Measurements from ENCODE around the gene R3HDM2. TPM values are rescaled to one million over a fixed set of nuclear protein-coding genes. Genes with fewer than 3 reads are reported as not detected.

Gene R3HDM2
- polyA plus RNA-seq, 6 donors from 2014 or later: 2.9 to 20.4 (median 10.2) TPM

DNA sequence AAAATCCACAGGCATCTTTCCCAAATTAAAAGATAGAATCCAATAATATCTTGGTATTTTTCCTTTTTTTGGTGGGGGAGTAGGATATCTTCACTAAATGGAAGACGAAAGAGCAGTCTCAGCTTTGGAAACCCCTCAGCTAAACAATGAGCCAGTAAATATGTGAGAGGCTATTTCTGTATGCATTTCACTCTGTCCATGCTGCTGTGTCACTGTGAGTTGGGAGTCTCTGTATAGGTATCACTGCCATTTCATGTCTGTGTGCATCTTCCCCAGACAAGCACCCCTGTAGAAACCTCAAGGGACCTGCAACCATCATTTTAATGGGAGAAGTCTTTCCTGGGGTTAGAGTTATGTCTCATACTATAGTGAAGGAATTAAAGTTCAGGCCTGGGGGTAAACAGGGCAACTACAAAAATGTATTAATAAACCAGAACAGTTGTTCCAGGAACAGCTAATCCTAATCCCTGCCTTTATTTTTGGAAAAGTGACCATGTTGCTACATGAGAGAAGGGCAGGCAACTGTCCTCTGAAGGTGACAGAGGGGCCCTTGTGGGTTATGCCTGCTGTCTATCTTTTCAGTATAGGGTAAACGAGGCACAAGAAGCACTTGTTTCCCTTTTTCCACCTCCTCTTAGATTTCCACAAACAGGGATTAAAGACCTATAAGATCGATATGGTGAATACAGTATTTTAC, 168.6 kb downstream of the R3HDM2 start:
- Mint-ChIP-seq H3K36me3 (peaks cover 7 to 16% of the 10 kb centered on the region in 2 donors), H3K27ac (no peak overlapping the region), H3K4me1 (peaks cover 4 to 6% (median 6%) of the 10 kb centered on the region in 3 donors), H3K4me3 (no peak overlapping the region), H3K9me3 (no peaks in the 10 kb centered on the region), H3K27me3 (no peaks in the 10 kb centered on the region)
- ATAC-seq (ENCODE audit: low read depth in 2 of 2) (no peak), DNase-seq (no peak)

GRCh38 chr12:57261428-57261865, 169.4 kb downstream of the R3HDM2 start:
- Mint-ChIP-seq H3K4me1 (peaks cover 4 to 6% (median 6%) of the 10 kb centered on the region in 3 donors), H3K27me3 (no peaks in the 10 kb centered on the region), H3K36me3 (peaks cover 0 to 15% of the 10 kb centered on the region in 2 donors), H3K27ac (peak overlapping the region in 1 of 6 donors; percentile 40), H3K9me3 (no peaks in the 10 kb centered on the region), H3K4me3 (no peak overlapping the region)
- no peak for DNase-seq
- ATAC-seq (ENCODE audit: low read depth in 2 of 2): no peak

DNA sequence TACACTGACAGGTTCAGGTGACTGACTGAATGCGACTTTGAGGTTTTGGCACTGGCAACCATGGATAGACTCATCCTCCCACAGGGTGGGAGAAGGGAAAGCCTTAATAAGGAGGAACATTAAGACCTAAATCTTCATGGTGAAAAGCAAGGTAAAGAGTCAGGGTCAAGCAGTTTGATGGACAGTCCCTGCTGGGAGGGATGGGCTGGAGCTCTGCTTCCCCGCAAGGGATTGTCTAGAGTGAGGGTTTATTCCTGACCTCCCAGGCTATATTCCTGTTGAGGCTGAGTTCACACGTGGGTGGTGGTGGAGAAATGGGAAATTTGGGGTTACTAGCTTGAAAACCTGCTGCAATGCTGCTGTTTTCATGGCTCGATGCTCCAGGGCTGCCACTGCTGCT, 170.5 kb downstream of the R3HDM2 start:
- peaks cover 4 to 6% (median 6%) of the 10 kb centered on the region in 3 donors for H3K4me1 Mint-ChIP-seq
- no peaks in the 10 kb centered on the region for H3K27me3 Mint-ChIP-seq
- peaks cover 7 to 21% of the 10 kb centered on the region in 2 donors for H3K36me3 Mint-ChIP-seq
- H3K4me3 Mint-ChIP-seq: no peak overlapping the region
- H3K9me3 Mint-ChIP-seq: no peaks in the 10 kb centered on the region
- ATAC-seq (ENCODE audit: low read depth in 2 of 2) (no peak), DNase-seq (no peak)
- H3K27ac Mint-ChIP-seq: no peak overlapping the region

GRCh38 chr12:57258977-57259970, 171.6 kb downstream of the R3HDM2 start:
- DNase-seq (no peak), ATAC-seq (ENCODE audit: low read depth in 2 of 2) (no peak)
- H3K9me3 Mint-ChIP-seq: no peaks in the 10 kb centered on the region
- no peak overlapping the region for H3K27ac Mint-ChIP-seq
- no peak overlapping the region for H3K4me3 Mint-ChIP-seq
- H3K4me1 Mint-ChIP-seq: peaks cover 4 to 6% (median 6%) of the 10 kb centered on the region in 3 donors
- H3K36me3 Mint-ChIP-seq: peaks cover 7 to 16% of the 10 kb centered on the region in 2 donors
- H3K27me3 Mint-ChIP-seq: no peaks in the 10 kb centered on the region

DNA sequence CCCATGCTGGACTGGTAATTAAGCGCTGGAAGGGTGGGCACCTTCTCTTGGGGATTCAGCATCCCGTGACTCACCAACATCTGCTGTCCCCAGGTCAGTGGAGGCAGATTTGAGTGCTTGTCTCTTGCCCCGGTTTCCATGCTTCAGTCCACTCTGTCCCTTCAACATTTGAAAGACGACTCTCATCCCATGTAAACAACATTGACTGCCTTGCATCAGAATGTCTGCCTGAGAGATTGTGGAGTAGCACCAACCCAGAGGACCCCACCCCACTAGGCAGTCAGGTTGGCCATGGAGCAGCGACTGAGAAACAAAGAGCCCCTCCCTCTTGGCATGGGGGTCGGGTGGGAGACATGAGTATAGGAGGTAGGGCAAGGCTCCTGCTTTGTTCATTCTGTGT, 174.9 kb downstream of the R3HDM2 start:
- peak overlapping the region in 1 of 8 donors; percentile 29 for H3K4me3 Mint-ChIP-seq
- peak overlapping the region in 2 of 6 donors; percentile 49 to 52 for H3K27ac Mint-ChIP-seq
- no peaks in the 10 kb centered on the region for H3K4me1 Mint-ChIP-seq
- DNase-seq (no peak), ATAC-seq (ENCODE audit: low read depth in 2 of 2) (no peak)
- H3K27me3 Mint-ChIP-seq: no peaks in the 10 kb centered on the region
- peaks cover 7 to 16% of the 10 kb centered on the region in 2 donors for H3K36me3 Mint-ChIP-seq
- no peaks in the 10 kb centered on the region for H3K9me3 Mint-ChIP-seq

GRCh38 chr12:57254506-57255280, 176.2 kb downstream of the R3HDM2 start:
- Mint-ChIP-seq H3K4me1 (no peaks in the 10 kb centered on the region), H3K27me3 (no peaks in the 10 kb centered on the region), H3K4me3 (no peak overlapping the region), H3K9me3 (no peaks in the 10 kb centered on the region), H3K27ac (peak overlapping the region in 2 of 6 donors; percentile 27 to 42), H3K36me3 (peaks cover 7 to 12% of the 10 kb centered on the region in 2 donors)
- no peak for ATAC-seq (ENCODE audit: low read depth in 2 of 2)
- no peak for DNase-seq

DNA sequence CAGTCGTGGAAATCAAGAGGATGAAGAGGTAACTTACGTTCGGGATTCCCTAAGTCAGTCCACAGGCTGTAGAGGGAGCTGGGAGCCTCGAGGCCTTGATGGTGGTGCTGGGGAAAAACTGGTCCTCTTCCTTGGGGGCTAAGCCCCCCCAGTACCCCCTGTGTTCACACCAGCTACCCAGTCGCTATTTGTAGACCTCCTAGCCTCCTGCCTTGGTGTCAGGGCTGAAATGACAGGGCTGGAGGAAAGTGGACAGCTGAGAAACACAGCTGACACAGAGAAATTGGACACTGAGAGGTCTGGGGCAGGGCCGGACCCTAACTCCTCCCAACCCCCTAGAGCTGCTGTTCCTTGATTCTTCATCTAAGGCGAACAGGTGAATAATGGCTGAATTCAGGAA, 179.9 kb downstream of the R3HDM2 start, which contains the start of gene STAC3:
TSS of gene STAC3 (minus strand) at position 232 of the 400 bp plus-strand sequence. CDS start 1,551 bp downstream, outside the sequence.
- Mint-ChIP-seq H3K27me3 (peaks cover 0 to 7% (median 0%) of the 10 kb centered on the region in 3 donors), H3K27ac (peak within 1 kb of the TSS in 2 of 6 donors; percentile 7 to 25), H3K9me3 (no peaks in the 10 kb centered on the region), H3K36me3 (peaks cover 4 to 8% of the 10 kb centered on the region in 2 donors), H3K4me1 (peaks cover 6 to 9% (median 7%) of the 10 kb centered on the region in 3 donors), H3K4me3 (no peak within 1 kb of the TSS)
- no peak for ATAC-seq (ENCODE audit: low read depth in 2 of 2)
- no peak for DNase-seq

DNA sequence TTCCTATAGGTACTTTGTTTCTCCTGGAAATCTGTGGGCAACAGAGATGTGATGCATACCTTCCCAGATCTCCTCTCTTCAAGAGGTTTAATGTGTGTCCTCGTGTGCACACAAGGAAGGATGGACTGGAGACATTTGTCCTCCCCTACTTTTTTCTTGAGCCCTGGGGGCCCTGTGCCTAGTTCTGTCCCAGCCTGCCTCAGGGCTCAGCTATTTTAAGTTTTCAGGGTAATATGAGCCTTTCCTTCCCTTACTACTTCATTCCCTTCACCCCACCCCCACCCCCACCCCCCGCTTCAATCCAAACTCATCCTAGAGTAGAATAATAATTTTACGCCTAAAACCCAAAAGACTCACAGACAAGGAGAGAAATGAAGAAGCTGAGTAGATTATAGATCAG, 180.3 kb downstream of the R3HDM2 start:
- Mint-ChIP-seq H3K4me1 (peaks cover 6 to 9% (median 7%) of the 10 kb centered on the region in 3 donors), H3K27ac (no peak overlapping the region), H3K36me3 (peaks cover 0 to 4% of the 10 kb centered on the region in 2 donors), H3K27me3 (peaks cover 0 to 7% (median 0%) of the 10 kb centered on the region in 3 donors), H3K4me3 (no peak overlapping the region), H3K9me3 (no peaks in the 10 kb centered on the region)
- DNase-seq: no peak
- ATAC-seq (ENCODE audit: low read depth in 2 of 2): no peak

- DNase-seq (no peak), ATAC-seq (ENCODE audit: low read depth in 2 of 2) (peak in 1 of 2 donors; percentile 40)
- Mint-ChIP-seq H3K36me3 (no peaks in the 10 kb centered on the region), H3K27ac (peak overlapping the region in 2 of 6 donors; percentile 2 to 30), H3K4me1 (peaks cover 9 to 12% (median 10%) of the 10 kb centered on the region in 3 donors), H3K4me3 (peak overlapping the region in 6 of 8 donors; percentile 10 to 73 (median 36)), H3K27me3 (peaks cover 7 to 10% (median 9%) of the 10 kb centered on the region in 3 donors), H3K9me3 (no peaks in the 10 kb centered on the region)
Measured at GRCh38 chr12:57248934-57249742, 181.7 kb downstream of the R3HDM2 start.

DNA sequence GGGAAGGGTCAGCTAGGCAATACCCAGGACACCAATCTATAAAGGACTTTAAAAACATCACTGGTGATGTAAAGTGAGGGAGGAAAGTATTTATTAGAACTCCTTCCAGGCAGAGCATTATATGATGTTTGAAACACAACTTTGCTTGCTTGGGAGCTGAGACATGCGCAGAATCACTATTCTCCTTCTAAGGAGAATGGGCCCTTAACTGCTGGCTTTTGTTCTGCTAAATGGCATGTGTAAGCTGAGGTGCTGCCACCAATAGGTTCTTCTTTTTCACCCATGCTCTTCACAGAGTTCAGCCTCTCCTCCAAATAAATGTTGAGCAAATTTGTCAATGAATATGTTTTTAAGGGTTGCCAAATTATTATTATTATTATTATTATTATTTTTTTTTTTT, 183.8 kb downstream of the R3HDM2 start:
- no peak overlapping the region for H3K4me3 Mint-ChIP-seq
- peaks cover 16 to 26% (median 26%) of the 10 kb centered on the region in 3 donors for H3K27me3 Mint-ChIP-seq
- DNase-seq (no peak), ATAC-seq (ENCODE audit: low read depth in 2 of 2) (no peak)
- peaks cover 23 to 29% (median 29%) of the 10 kb centered on the region in 3 donors for H3K4me1 Mint-ChIP-seq
- H3K36me3 Mint-ChIP-seq: no peaks in the 10 kb centered on the region
- H3K9me3 Mint-ChIP-seq: no peaks in the 10 kb centered on the region
- H3K27ac Mint-ChIP-seq: no peak overlapping the region

GRCh38 chr12:57244312-57244696, 186.5 kb downstream of the R3HDM2 start:
- Mint-ChIP-seq H3K27ac (peak overlapping the region in 2 of 6 donors; percentile 49 to 80), H3K4me3 (peak overlapping the region in 5 of 8 donors; percentile 37 to 99 (median 78))

More at GRCh38 chr12:57244312-57244696, 186.5 kb downstream of the R3HDM2 start:
- no peaks in the 10 kb centered on the region for H3K36me3 Mint-ChIP-seq
- H3K27me3 Mint-ChIP-seq: peaks cover 27 to 36% (median 32%) of the 10 kb centered on the region in 3 donors
- H3K4me1 Mint-ChIP-seq: peaks cover 49 to 56% (median 55%) of the 10 kb centered on the region in 3 donors
- H3K9me3 Mint-ChIP-seq: peaks cover 0 to 1% (median 0%) of the 10 kb centered on the region in 7 donors
- no peak for DNase-seq
- no peak for ATAC-seq (ENCODE audit: low read depth in 2 of 2)
